K562 (cell line): ENCODE data around the gene RETN. TPM values are rescaled to one million over a fixed set of nuclear protein-coding genes. Genes with fewer than 3 reads are reported as not detected.

ENCODE experiments used
- BACH1 ChIP-seq: fragments of 200-800 bp; sonication (Bioruptor generic); IDR thresholded peaks from 2 replicates; pipeline ENCODE4 v1.6.1; 2016; ENCODE audit warnings: missing genetic modification characterization, missing compliant biosample characterization
- ELF4 ChIP-seq: fragments of 450-650 bp; formaldehyde crosslinking; IDR thresholded peaks from 2 replicates; pipeline ENCODE4 v1.4.0; 2022; ENCODE audit warnings: missing genetic modification characterization
- FIP1L1 ChIP-seq: fragments of 200-400 bp; formaldehyde crosslinking; IDR thresholded peaks from 2 replicates; pipeline ENCODE4 v1.6.1; 2018; ENCODE audit warnings: mild to moderate bottlenecking, low read depth, low read length; ENCODE audit not compliant: poor library complexity, severe bottlenecking
- HMG20B ChIP-seq: fragments of 250-450 bp; sonication (Bioruptor Pico); IDR thresholded peaks from 2 replicates; pipeline ENCODE4 v1.5.0; 2021; ENCODE audit warnings: mild to moderate bottlenecking
- KHSRP ChIP-seq: fragments of 450-650 bp; IDR thresholded peaks from 2 replicates; pipeline ENCODE4 v1.6.1; 2017
- NR3C1 ChIP-seq: sonication (generic); formaldehyde crosslinking; IDR thresholded peaks from 2 replicates; pipeline ENCODE4 v1.8.1; 2022; ENCODE audit warnings: missing genetic modification reagents
- PHF20 ChIP-seq: fragments of 450-650 bp; IDR thresholded peaks from 2 replicates; pipeline ENCODE4 v1.6.1; 2018; ENCODE audit not compliant: partially characterized antibody
- PHF21A ChIP-seq: fragments of 450-650 bp; IDR thresholded peaks from 2 replicates; pipeline ENCODE4 v1.6.1; 2017; ENCODE audit warnings: low read depth, borderline replicate concordance
- POLR2A ChIP-seq: fragments of 450-650 bp; conservative IDR thresholded peaks from 2 replicates; pipeline ENCODE4 v1.6.1; 2016
- SRSF7 ChIP-seq: fragments of 200-400 bp; formaldehyde crosslinking; optimal IDR thresholded peaks from 2 replicates; pipeline ENCODE3; 2017; ENCODE audit warnings: mild to moderate bottlenecking, low read depth, low read length
- SRSF9 ChIP-seq: fragments of 200-400 bp; formaldehyde crosslinking; IDR thresholded peaks from 2 replicates; pipeline ENCODE4 v1.6.1; 2017; ENCODE audit warnings: low read depth, low read length, borderline replicate concordance
- ZNF561 ChIP-seq: fragments of 450-650 bp; formaldehyde crosslinking; conservative IDR thresholded peaks from 2 replicates; pipeline ENCODE4 v1.4.0; 2020; ENCODE audit warnings: mild to moderate bottlenecking, moderate library complexity
- ZNF584 ChIP-seq: fragments of 200-800 bp; sonication (Bioruptor generic); IDR thresholded peaks from 2 replicates; pipeline ENCODE4 v1.6.1; 2016; ENCODE audit warnings: low read depth, mild to moderate bottlenecking, missing genetic modification characterization, missing compliant biosample characterization
- ZNF785 ChIP-seq: fragments of 250-450 bp; sonication (Bioruptor Pico); IDR thresholded peaks from 2 replicates; pipeline ENCODE4 v1.4.0; 2020; ENCODE audit warnings: mild to moderate bottlenecking
- ZNF79 ChIP-seq: fragments of 250-450 bp; sonication (Bioruptor Pico); IDR thresholded peaks from 2 replicates; pipeline ENCODE4 v1.4.0; 2020; ENCODE audit warnings: low read depth, mild to moderate bottlenecking, moderate library complexity
- ZSCAN32 ChIP-seq: fragments of 450-650 bp; formaldehyde crosslinking; IDR thresholded peaks from 2 replicates; pipeline ENCODE4 v1.4.0; 2020; ENCODE audit warnings: mild to moderate bottlenecking, moderate library complexity
- polyA plus RNA-seq, 8 experiments: library from polyadenylated mRNA; depleted of rRNA in 4 of 8; stranded (reverse) in 5 of 8; unstranded in 3 of 8; fragments of >200 nt; fragmentation: Nextera tagmentation in 2 of 8; fragmentation: Illumina TruSeq in 1 of 8; extraction: Ambion mirVana in 2 of 8; extraction: Trizol in 1 of 8; gene quantifications; 2 replicates each; pipeline versions ENCODE4 v1.2.1 to v1.2.3, GENCODE V29; 2011 to 2014; ENCODE audit warnings: inconsistent platforms in 1 of 8, missing spikeins in 1 of 8
- total RNA-seq, 7 experiments: library from RNA; depleted of rRNA in 6 of 7; stranded (reverse); fragments of >200 nt in 6 of 7; fragmentation: Illumina TruSeq in 2 of 7; extraction: Trizol in 2 of 7; gene quantifications; 2 replicates each; pipeline versions ENCODE4 v1.2.1 to v1.2.3, GENCODE V29; 2011 to 2021; ENCODE audit warnings: low replicate concordance in 1 of 7
- TF ChIP-seq, protein P1 (sequence below): sonication (generic); formaldehyde crosslinking; IDR thresholded peaks from 2 replicates; pipeline ENCODE4 v1.8.0; 2022; ENCODE audit warnings: mild to moderate bottlenecking, missing genetic modification reagents
- TF ChIP-seq, protein P2 (sequence below): fragments of 450-650 bp; IDR thresholded peaks from 2 replicates; pipeline ENCODE4 v1.6.1; 2014; ENCODE audit warnings: low read depth, mild to moderate bottlenecking, moderate library complexity, borderline replicate concordance
- TF ChIP-seq, protein P3 (sequence below), 2 experiments: fragments of 450-650 bp in 1 of 2; sonication (generic) in 1 of 2; formaldehyde crosslinking; conservative IDR thresholded peaks; 2 replicates each; pipeline versions ENCODE4 v1.4.0 to v1.8.1; 2020 to 2022; ENCODE audit warnings: mild to moderate bottlenecking in 1 of 2, missing genetic modification reagents in 1 of 2
- TF ChIP-seq, protein P4 (sequence below): sonication (generic); formaldehyde crosslinking; IDR thresholded peaks from 2 replicates; pipeline ENCODE4 v1.9.0; 2022; ENCODE audit warnings: mild to moderate bottlenecking, missing genetic modification reagents

RETN gene
- total and polyA plus RNA-seq, 9 of the 15 experiments (the other 6 are each of a cell fraction or from before 2014, with no cell fraction given) = not detected

DNA sequence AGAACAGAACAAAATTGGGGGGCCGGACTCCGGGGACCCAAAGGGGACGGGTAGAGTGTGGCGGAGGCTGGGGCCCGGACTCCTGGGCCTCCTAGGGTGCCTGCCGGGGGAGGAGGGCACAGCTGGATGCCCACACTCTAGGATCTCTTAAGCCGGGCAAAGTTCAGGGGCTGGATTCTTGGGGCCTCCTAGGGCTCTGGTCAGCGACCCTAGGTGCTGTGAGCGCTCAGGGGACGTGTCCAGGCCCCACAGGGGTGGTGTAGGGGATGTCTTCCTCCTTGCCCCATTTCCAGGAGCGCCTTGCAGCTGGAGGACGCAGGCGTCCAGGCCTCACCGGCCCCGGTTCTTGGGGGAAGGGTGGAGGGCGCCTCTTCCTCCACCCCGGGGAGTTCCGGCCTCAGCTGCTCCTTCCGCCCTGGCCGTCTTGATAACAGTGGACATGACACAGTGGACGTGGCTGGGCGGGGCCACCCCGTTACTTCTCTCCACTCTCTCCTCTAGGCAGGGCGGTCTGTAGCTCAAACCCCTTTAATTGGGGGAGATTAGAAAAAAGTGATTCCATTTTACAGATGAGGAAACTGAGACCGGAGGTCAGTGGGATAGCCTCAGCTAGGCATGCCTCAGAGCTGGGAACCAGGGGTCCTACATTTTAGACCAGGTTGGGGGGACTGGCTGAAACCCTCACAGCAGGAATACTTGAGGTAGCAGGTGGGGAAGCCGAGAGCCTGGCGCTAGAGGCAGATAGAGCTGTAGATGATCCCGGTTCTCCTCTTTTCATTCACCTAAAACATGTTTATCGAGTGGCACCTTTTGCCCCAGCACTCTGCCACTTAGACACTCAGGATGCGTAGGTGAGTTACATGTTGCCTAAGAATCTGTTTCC, 31.2 kb upstream of the RETN start (continued):
- TF ChIP-seq, protein P1, sequence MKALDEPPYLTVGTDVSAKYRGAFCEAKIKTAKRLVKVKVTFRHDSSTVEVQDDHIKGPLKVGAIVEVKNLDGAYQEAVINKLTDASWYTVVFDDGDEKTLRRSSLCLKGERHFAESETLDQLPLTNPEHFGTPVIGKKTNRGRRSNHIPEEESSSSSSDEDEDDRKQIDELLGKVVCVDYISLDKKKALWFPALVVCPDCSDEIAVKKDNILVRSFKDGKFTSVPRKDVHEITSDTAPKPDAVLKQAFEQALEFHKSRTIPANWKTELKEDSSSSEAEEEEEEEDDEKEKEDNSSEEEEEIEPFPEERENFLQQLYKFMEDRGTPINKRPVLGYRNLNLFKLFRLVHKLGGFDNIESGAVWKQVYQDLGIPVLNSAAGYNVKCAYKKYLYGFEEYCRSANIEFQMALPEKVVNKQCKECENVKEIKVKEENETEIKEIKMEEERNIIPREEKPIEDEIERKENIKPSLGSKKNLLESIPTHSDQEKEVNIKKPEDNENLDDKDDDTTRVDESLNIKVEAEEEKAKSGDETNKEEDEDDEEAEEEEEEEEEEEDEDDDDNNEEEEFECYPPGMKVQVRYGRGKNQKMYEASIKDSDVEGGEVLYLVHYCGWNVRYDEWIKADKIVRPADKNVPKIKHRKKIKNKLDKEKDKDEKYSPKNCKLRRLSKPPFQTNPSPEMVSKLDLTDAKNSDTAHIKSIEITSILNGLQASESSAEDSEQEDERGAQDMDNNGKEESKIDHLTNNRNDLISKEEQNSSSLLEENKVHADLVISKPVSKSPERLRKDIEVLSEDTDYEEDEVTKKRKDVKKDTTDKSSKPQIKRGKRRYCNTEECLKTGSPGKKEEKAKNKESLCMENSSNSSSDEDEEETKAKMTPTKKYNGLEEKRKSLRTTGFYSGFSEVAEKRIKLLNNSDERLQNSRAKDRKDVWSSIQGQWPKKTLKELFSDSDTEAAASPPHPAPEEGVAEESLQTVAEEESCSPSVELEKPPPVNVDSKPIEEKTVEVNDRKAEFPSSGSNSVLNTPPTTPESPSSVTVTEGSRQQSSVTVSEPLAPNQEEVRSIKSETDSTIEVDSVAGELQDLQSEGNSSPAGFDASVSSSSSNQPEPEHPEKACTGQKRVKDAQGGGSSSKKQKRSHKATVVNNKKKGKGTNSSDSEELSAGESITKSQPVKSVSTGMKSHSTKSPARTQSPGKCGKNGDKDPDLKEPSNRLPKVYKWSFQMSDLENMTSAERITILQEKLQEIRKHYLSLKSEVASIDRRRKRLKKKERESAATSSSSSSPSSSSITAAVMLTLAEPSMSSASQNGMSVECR = no peak
- TF ChIP-seq NR3C1 (CRISPR knock-in tag) = no peak
- TF ChIP-seq SRSF9 = no peak
- no peak for TF ChIP-seq KHSRP
- TF ChIP-seq ZNF79 (CRISPR knock-in tag) = no peak
- TF ChIP-seq, protein P2, sequence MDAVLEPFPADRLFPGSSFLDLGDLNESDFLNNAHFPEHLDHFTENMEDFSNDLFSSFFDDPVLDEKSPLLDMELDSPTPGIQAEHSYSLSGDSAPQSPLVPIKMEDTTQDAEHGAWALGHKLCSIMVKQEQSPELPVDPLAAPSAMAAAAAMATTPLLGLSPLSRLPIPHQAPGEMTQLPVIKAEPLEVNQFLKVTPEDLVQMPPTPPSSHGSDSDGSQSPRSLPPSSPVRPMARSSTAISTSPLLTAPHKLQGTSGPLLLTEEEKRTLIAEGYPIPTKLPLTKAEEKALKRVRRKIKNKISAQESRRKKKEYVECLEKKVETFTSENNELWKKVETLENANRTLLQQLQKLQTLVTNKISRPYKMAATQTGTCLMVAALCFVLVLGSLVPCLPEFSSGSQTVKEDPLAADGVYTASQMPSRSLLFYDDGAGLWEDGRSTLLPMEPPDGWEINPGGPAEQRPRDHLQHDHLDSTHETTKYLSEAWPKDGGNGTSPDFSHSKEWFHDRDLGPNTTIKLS = peak; percentile 96
- TF ChIP-seq ZSCAN32 = no peak
- TF ChIP-seq, protein P3, sequence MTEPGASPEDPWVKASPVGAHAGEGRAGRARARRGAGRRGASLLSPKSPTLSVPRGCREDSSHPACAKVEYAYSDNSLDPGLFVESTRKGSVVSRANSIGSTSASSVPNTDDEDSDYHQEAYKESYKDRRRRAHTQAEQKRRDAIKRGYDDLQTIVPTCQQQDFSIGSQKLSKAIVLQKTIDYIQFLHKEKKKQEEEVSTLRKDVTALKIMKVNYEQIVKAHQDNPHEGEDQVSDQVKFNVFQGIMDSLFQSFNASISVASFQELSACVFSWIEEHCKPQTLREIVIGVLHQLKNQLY (CRISPR knock-in tag; conservative IDR thresholded peaks at IDR 0.05) = 0 out of 4 replicates have a peak, but pooled peaks of 1 of the 2 experiments have one; percentile 28
- no peak for TF ChIP-seq ZNF584 (CRISPR knock-in tag)
- TF ChIP-seq PHF20 = peak; percentile 15
- TF ChIP-seq ZNF561 (CRISPR knock-in tag) = no peak
- no peak for TF ChIP-seq BACH1 (tag)
- TF ChIP-seq, protein P4, sequence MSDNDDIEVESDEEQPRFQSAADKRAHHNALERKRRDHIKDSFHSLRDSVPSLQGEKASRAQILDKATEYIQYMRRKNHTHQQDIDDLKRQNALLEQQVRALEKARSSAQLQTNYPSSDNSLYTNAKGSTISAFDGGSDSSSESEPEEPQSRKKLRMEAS (CRISPR knock-in tag) = no peak
- no peak for TF ChIP-seq ZNF785 (CRISPR knock-in tag)
- no peak for TF ChIP-seq ELF4
- TF ChIP-seq PHF21A = no peak
- no peak for TF ChIP-seq SRSF7
- TF ChIP-seq POLR2A = peak; percentile 84
- no peak for TF ChIP-seq HMG20B (CRISPR knock-in tag)
- no peak for TF ChIP-seq FIP1L1
